Right lung (tissue), 10 donors: ENCODE results near the gene POU3F1. TPM values are rescaled to one million over a fixed set of nuclear protein-coding genes. Genes with fewer than 3 reads are reported as not detected.

Experiments used
- DNase-seq, 2 donors: peaks; one replicate each; pipeline ENCODE4 v3.0.0-alpha.2; 2013
- long read RNA-seq, 8 donors: transcript quantifications; one replicate each; lab custom pipeline, GENCODE V29; 2026
- polyA plus RNA-seq, 5 donors: library from polyadenylated mRNA; unstranded; fragments of 120-200 nt; gene quantifications; one replicate each; pipeline versions ENCODE4 v1.2.1 to v1.2.3, GENCODE V29; 2013; ENCODE audit warnings: inconsistent platforms in 1 of 5, low replicate concordance in 1 of 5; ENCODE audit not compliant: insufficient read length in 5 of 5, insufficient read depth in 1 of 5

The POU3F1 gene
- polyA plus RNA-seq, result under 1 TPM in 3 of 5 donors, not detected in 2; 0.12 to 0.29 (median 0.16) TPM
- long read RNA-seq, donor 1, result 0 reads
- long read RNA-seq, donor 2, result 0 reads
- long read RNA-seq, donor 3, partial matches to known transcripts, result 0 of 1 reads
- long read RNA-seq, donor 3, other reads (novel, unspliced or antisense), result 0 of 1 reads
- long read RNA-seq, donor 4, result 0 reads
- long read RNA-seq, donor 5, result 0 reads
- long read RNA-seq, donor 6, result 0 reads
- long read RNA-seq, donor 7, result 0 reads
- long read RNA-seq, donor 8, result 0 reads

- DNase-seq, result no peak
Observed at GRCh38 chr1:38046333-38046883, at the start of gene POU3F1. TSS of gene POU3F1 (minus strand) at chr1:38046793. CDS start at chr1:38046743, 50 bp downstream.

GRCh38 chr1:38095454-38095931 is 48.9 kb upstream of the POU3F1 start:
- no peak for DNase-seq

GRCh38 chr1:38094711-38095290 is 48.2 kb upstream of the POU3F1 start:
- DNase-seq, result no peak

GRCh38 chr1:38093569-38094520 is 47.3 kb upstream of the POU3F1 start:
- DNase-seq, result no peak

- DNase-seq, result no peak
Observed at GRCh38 chr1:38092256-38092655, 45.7 kb upstream of the POU3F1 start.

- DNase-seq, result no peak
Observed at GRCh38 chr1:38090796-38091195, 44.2 kb upstream of the POU3F1 start.

- no peak for DNase-seq
Observed at GRCh38 chr1:38089712-38090360, 43.2 kb upstream of the POU3F1 start.

GRCh38 chr1:38088791-38089190 is 42.2 kb upstream of the POU3F1 start:
- no peak for DNase-seq

- DNase-seq, result no peak
Observed at GRCh38 chr1:38088366-38088765, 41.8 kb upstream of the POU3F1 start.

GRCh38 chr1:38087676-38088075 is 41.1 kb upstream of the POU3F1 start:
- no peak for DNase-seq

- no peak for DNase-seq
Observed at GRCh38 chr1:38085666-38086330, 39.2 kb upstream of the POU3F1 start.

GRCh38 chr1:38084700-38085099 is 38.1 kb upstream of the POU3F1 start:
- no peak for DNase-seq

- no peak for DNase-seq
Observed at GRCh38 chr1:38084113-38084512, 37.5 kb upstream of the POU3F1 start.

GRCh38 chr1:38083541-38083940 is 36.9 kb upstream of the POU3F1 start:
- no peak for DNase-seq

- no peak for DNase-seq
Observed at GRCh38 chr1:38082769-38083263, 36.2 kb upstream of the POU3F1 start.

- no peak for DNase-seq
Observed at GRCh38 chr1:38079019-38079418, 32.4 kb upstream of the POU3F1 start.

GRCh38 chr1:38077523-38078147 is 31.0 kb upstream of the POU3F1 start:
- DNase-seq, result no peak

- DNase-seq, result no peak
Observed at GRCh38 chr1:38076455-38076854, 29.9 kb upstream of the POU3F1 start.

- peak; percentile 31 to 48 for DNase-seq
Observed at GRCh38 chr1:38076038-38076437, 29.4 kb upstream of the POU3F1 start.

GRCh38 chr1:38075191-38075590 is 28.6 kb upstream of the POU3F1 start:
- no peak for DNase-seq
